ENCODE data around the gene NAALADL2.

DNA sequence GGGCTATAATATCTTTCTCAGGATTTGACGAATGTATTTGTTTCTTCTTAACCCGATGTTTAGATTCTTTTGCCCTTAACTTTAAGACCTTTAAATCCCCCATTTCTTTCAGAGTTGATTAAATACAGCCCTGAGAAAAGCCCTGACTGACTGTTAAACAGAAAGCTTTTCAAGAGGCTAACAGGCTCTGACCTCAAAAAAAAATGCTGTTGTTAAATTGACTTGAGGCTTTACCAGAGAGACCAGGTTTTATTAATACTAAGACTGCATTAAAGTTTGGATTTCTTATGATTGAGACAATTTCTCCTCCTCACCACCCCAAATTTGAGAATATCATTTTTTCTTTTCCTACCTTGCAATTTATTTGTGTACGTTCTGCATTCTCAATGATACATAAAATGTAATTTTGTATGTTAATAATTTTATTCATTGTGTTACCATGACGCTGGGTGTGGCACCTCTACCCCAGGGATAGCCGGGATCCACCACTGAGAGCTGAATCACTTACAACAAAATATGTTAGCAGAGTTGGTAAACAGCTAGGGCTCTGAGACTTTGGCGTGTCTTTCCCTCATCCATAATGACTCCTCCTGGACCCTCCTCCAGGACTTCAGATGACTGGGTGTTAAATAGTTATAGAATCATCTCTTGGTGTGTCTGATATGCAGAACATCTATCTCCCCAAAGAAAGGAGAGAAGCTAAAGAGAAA lies 753.5 kb downstream of the NAALADL2 start:
- no peak for TF ChIP-seq POLR2A (IDR thresholded peaks at IDR 0.05)
- TF ChIP-seq, protein P1, sequence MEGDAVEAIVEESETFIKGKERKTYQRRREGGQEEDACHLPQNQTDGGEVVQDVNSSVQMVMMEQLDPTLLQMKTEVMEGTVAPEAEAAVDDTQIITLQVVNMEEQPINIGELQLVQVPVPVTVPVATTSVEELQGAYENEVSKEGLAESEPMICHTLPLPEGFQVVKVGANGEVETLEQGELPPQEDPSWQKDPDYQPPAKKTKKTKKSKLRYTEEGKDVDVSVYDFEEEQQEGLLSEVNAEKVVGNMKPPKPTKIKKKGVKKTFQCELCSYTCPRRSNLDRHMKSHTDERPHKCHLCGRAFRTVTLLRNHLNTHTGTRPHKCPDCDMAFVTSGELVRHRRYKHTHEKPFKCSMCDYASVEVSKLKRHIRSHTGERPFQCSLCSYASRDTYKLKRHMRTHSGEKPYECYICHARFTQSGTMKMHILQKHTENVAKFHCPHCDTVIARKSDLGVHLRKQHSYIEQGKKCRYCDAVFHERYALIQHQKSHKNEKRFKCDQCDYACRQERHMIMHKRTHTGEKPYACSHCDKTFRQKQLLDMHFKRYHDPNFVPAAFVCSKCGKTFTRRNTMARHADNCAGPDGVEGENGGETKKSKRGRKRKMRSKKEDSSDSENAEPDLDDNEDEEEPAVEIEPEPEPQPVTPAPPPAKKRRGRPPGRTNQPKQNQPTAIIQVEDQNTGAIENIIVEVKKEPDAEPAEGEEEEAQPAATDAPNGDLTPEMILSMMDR (IDR thresholded peaks at IDR 0.05) = no peak

Measured in uterus (tissue), 2 donors.